Measurements from ENCODE around the gene MMP17.

- TF ChIP-seq, protein P1, sequence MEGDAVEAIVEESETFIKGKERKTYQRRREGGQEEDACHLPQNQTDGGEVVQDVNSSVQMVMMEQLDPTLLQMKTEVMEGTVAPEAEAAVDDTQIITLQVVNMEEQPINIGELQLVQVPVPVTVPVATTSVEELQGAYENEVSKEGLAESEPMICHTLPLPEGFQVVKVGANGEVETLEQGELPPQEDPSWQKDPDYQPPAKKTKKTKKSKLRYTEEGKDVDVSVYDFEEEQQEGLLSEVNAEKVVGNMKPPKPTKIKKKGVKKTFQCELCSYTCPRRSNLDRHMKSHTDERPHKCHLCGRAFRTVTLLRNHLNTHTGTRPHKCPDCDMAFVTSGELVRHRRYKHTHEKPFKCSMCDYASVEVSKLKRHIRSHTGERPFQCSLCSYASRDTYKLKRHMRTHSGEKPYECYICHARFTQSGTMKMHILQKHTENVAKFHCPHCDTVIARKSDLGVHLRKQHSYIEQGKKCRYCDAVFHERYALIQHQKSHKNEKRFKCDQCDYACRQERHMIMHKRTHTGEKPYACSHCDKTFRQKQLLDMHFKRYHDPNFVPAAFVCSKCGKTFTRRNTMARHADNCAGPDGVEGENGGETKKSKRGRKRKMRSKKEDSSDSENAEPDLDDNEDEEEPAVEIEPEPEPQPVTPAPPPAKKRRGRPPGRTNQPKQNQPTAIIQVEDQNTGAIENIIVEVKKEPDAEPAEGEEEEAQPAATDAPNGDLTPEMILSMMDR (optimal IDR thresholded peaks at IDR 0.05 in 1 of 3, IDR thresholded peaks at IDR 0.05 in 1 of 3, conservative IDR thresholded peaks at IDR 0.05 in 1 of 3; ENCODE audit: extremely low read depth in 1 of 3, insufficient read depth in 2 of 3, low read length in 3 of 3), result no peak
- no peak for TF ChIP-seq EZH2 (IDR thresholded peaks at IDR 0.05; ENCODE audit: low read length)
Measured at GRCh38 chr12:131883521-131883900, 55.3 kb downstream of the MMP17 start.
